ENCODE data around the gene EBLN1.
"Not testable (repeated sequence)": the region's sequence is repeated elsewhere in the genome, so short reads cannot be mapped to it uniquely, and the experiment has no call there.

The EBLN1 gene

DNA sequence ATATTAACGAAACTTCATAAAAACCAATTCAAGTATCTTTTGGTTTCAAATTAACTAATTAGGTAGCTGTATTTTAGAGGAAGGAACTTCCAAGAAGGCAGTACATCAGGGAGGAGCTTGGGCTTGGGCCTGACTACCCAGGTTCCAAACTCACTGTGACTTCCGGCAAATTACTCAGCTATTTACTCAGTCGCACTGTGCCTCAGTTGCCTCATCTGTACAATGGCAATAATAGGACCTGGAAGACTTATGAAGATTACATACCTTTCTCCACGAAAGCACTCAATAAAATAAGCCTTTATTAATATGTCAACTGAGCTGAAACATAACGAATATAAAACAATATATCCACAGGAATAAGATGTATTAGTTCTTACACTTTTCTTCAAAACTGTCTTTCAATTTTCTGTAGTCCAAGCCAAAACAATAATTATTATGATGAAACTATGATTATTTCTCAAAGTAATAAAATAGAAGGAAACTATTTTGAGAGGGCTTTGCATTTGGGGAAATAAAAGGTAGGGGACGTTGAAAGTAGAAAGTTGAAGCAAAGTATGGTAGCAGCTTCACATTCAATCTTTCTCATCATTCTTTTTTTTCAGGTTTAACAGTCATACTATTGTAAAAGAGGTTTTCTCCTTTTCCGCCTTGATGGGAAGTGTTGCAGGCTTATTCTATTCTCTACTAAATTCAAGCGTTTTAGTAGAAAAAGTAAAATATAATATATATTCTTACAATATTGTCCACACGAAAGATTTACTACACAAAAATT is 10.5 kb upstream of the EBLN1 start:
- DNase-seq: no peak

GRCh38 chr10:22226599-22226998 is 8.8 kb upstream of the EBLN1 start:
- DNase-seq: no peak

DNA sequence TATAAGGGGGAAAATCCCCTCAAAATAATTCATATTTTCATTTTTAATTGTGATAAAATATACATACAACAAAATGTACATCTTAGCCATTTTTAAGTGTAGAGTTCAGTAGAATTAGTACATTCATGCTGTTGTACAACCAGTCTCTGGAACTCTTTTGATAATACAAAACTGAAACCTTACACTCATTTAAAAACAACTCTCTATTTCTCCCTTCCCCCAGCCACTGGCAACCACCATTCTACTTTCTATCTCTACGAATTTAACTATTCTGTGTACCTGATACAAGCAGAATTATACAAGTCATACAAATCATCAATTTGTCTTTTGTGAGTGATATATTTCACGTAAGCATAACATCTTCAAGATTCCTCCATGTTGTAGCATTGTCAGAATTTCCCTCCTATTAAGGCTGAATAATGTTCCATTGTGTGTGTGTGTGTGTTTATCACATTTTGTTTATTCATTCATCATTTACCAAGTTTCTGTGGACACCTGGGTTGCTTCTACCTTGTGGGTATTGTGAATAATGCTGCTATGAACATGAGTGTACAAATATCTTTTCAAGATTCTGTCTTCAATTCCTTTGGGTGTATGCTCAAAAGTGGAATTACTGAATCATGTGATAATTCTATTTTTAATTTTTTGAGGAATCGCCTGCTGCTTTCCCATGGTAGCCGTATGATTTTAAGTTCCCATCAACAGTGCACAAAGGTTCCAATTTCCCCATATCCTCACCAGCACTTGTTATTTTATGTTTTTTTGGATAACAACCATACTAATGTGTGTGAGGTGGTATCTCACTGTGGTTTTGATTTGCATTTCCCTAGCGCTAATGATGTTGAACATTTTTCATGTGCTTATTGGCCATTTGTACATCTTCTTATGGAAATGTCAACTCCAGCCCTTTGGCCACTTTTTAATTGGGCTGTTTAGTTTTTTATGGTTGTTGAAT is 4.7 kb upstream of the EBLN1 start:
- peak; percentile 12 for DNase-seq

- DNase-seq: no peak
Observed at GRCh38 chr10:22219308-22219707, 1.5 kb upstream of the EBLN1 start.

- DNase-seq: no peak
Observed at GRCh38 chr10:22218448-22218847, 633 bp upstream of the EBLN1 start.

DNA sequence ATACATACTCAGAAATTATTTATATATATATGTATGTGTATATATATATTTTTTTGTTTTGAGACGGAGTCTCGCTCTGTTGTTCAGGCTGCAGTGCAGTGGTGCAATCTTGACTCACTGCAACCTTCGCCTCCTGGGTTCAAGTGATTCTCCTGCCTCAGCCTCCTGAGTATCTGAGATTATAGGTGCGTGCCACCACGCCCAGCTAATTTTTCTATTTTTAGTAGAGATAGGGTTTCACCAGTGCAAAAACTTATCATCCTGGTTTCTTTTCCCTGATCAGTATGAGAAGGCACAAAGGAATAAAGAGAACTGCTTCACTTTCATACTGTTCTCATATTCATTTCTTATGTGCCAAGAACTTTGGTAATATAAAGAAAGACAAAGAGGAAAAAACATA is 731 bp downstream of the EBLN1 start:
- DNase-seq: not testable (repeated sequence)

DNA sequence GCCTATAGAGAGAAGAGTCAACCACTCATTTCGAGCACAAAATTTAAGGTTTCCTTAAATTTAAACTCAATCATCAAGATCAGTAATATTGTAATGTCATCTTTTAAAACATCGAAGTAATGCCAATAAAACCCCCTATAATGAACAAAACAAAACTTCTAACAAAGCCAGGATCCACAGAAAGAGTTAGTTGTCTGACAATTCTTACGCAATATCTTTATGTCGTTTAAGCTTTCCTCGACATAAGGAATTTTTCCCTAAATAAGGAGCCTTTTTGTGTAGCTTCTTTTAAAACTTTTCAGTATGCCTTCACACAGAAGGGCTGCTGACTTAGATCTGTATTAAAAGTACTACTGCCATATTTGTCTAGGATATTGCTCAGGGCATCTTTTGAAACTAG is 7.5 kb downstream of the EBLN1 start:
- no peak for DNase-seq

- DNase-seq: no peak
Observed at GRCh38 chr10:22193945-22194344, 23.9 kb downstream of the EBLN1 start.

- no peak for DNase-seq
Observed at GRCh38 chr10:22185586-22185985, 32.2 kb downstream of the EBLN1 start.

- DNase-seq: no peak
Observed at GRCh38 chr10:22183771-22184461, 33.9 kb downstream of the EBLN1 start.

DNA sequence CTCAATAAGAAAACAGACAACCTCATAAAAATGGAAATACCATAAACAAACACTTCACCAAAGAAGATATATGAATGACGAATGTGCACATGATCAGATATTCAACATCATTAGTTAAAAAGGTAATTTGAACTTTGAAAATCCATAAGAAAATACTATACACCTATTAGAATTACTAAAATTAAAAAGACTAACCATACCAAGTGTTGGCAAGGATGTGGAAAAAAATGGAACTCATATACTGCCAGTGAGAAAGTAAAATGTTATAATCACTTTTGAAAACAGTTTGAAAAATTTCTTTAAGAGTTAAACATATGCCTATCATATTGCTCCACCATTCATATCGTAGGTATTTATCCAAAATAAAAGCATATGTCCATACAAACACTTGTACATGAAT is 37.1 kb downstream of the EBLN1 start:
- DNase-seq: no peak

GRCh38 chr10:22174442-22174841 is 43.4 kb downstream of the EBLN1 start:
- DNase-seq: no peak

- DNase-seq: no peak
Observed at GRCh38 chr10:22171131-22171530, 46.7 kb downstream of the EBLN1 start.

GRCh38 chr10:22170582-22170981 is 47.2 kb downstream of the EBLN1 start:
- DNase-seq: no peak

GRCh38 chr10:22159979-22160378 is 57.8 kb downstream of the EBLN1 start:
- DNase-seq: no peak

DNA sequence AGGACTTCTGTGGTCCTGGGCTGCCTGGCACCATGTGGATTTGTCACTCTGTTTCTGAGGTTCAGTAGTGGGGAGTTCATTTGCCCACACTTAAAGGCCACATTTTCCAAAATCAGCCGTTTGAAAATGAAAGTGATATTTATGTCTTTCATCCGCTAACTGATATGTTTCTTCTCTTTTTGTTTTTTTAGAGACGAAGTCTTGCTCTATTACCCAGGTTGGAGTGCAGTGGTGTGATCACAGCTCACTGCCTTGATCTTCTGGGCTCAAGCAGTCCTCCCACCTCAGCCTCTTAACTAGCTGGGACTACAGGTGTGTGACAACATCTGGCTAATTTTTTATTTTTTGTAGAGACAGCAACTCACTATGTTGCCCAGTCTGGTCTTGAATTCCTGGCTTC is 58.6 kb downstream of the EBLN1 start:
- DNase-seq: no peak

Measured in stimulated activated CD4-positive, alpha-beta T cell treated with anti-CD3 and anti-CD28 coated beads, Interleukin-4, amount 100 ng/mL, for 24 hours (primary cell).